HepG2 (cell line): ENCODE data around the gene ZFAND2B. TPM values are rescaled to one million over a fixed set of nuclear protein-coding genes. Genes with fewer than 3 reads are reported as not detected.

ENCODE experiments used
- ATAC-seq: fragments of 200-7000 bp; cut with Tn5 transposase; 3 replicates; pipeline ENCODE4 v1.9.1; 2020; ENCODE audit warnings: mild to moderate bottlenecking, moderate library complexity
- BruUV-seq: library from RNA; stranded (reverse); fragments of 400-500 nt; replicated peaks from 2 replicates; lab custom pipeline; 2021; lab: Mats Ljungman, UMichigan
- CTCF ChIA-PET: fragments of 300-600 bp; formaldehyde crosslinking; extraction: SDS; loops from one replicate; lab custom pipeline; 2021; ENCODE audit warnings: low total read pairs, inconsistent platforms, low intra/inter-chr PET ratio; lab: Yijun Ruan, JAX
- POLR2A ChIA-PET: fragments of 350-600 bp; sonication (Branson Sonifier 250); formaldehyde crosslinking; loops from one replicate; lab custom pipeline; 2020; ENCODE audit warnings: antibody characterized with exemption, inconsistent platforms; lab: Yijun Ruan, JAX
- DNase-seq: peaks from one replicate; pipeline ENCODE4 v3.0.0-alpha.2; 2015; ENCODE audit warnings: low spot score
- FAIRE-seq: peaks from 3 replicates; lab custom pipeline; 2011; peaks lifted over from hg19 to GRCh38; lab: Jason Lieb, UNC
- H2AFZ ChIP-seq: one replicate; pipeline ENCODE4 v1.6.1; 2011; ENCODE audit warnings: low read length, inconsistent platforms
- H3K27ac ChIP-seq: fragments of 300-600 bp; 3 replicates; pipeline ENCODE4 v1.8.0; 2011; ENCODE audit warnings: mixed run types, mild to moderate bottlenecking, mixed read lengths, low read length, inconsistent platforms; ENCODE audit not compliant: insufficient read depth; ENCODE audit errors: extremely low read length
- H3K27me3 ChIP-seq, 2 experiments: fragments of 200-600 bp in 1 of 2; 2 replicates in 1 of 2; 3 replicates in 1 of 2; pipeline versions ENCODE4 v1.6.0 to v1.8.0; 2011; ENCODE audit warnings: low read length in 2 of 2, mild to moderate bottlenecking in 2 of 2, moderate library complexity in 2 of 2, inconsistent platforms in 1 of 2; ENCODE audit not compliant: insufficient read depth in 2 of 2, control insufficient read depth in 1 of 2
- H3K36me3 ChIP-seq, 2 experiments: fragments of 200-600 bp in 1 of 2; replicated peaks in 1 of 2; 2 replicates in 1 of 2; 3 replicates in 1 of 2; pipeline versions ENCODE4 v1.5.1 to v1.8.0; 2011; ENCODE audit warnings: low read length in 2 of 2, inconsistent platforms in 1 of 2; ENCODE audit not compliant: insufficient read depth in 2 of 2, control insufficient read depth in 1 of 2
- H3K4me1 ChIP-seq: 2 replicates; pipeline ENCODE4 v1.5.1; 2012; ENCODE audit warnings: low read length, inconsistent platforms; ENCODE audit not compliant: insufficient read depth
- H3K4me2 ChIP-seq: 2 replicates; pipeline ENCODE4 v1.6.0; 2011; ENCODE audit warnings: low read depth, low read length, inconsistent platforms
- H3K4me3 ChIP-seq, 3 experiments: fragments of 200-600 bp in 1 of 3; sonication (generic), shearing (Covaris generic) in 1 of 3; replicated peaks in 1 of 3; 2 replicates each; pipeline ENCODE4 v1.5.1; 2011 to 2016; ENCODE audit warnings: low read length in 3 of 3, inconsistent platforms in 2 of 3, low read depth in 2 of 3, mild to moderate bottlenecking in 2 of 3, control low read depth in 1 of 3, mixed read lengths in 1 of 3; ENCODE audit not compliant: insufficient read depth in 1 of 3
- H3K79me2 ChIP-seq: one replicate; pipeline ENCODE4 v1.6.1; 2011; ENCODE audit warnings: low read length, inconsistent platforms; ENCODE audit not compliant: insufficient read depth
- H3K9ac ChIP-seq: 2 replicates; pipeline ENCODE4 v1.6.0; 2011; ENCODE audit warnings: mild to moderate bottlenecking, low read depth, low read length, inconsistent platforms; ENCODE audit not compliant: insufficient read depth
- H3K9me3 ChIP-seq: 2 replicates; pipeline ENCODE4 v1.5.1; 2012; ENCODE audit warnings: mild to moderate bottlenecking, low read length
- H4K20me1 ChIP-seq: 2 replicates; pipeline ENCODE4 v1.6.0; 2011; ENCODE audit warnings: inconsistent platforms, mild to moderate bottlenecking, low read length, moderate library complexity; ENCODE audit not compliant: insufficient read depth
- ARNT2 ChIP-seq: sonication (generic); formaldehyde crosslinking; IDR thresholded peaks from 2 replicates; pipeline ENCODE4 v1.8.0; 2022; ENCODE audit warnings: mild to moderate bottlenecking, low read depth, missing genetic modification reagents, moderate library complexity
- CCAR2 ChIP-seq: fragments of 200-400 bp; formaldehyde crosslinking; optimal IDR thresholded peaks from 2 replicates; pipeline ENCODE3; 2018; ENCODE audit warnings: low read depth, mild to moderate bottlenecking, low read length, moderate library complexity
- ELF3 ChIP-seq: IDR thresholded peaks from 2 replicates; pipeline ENCODE4 v1.6.1; 2016; ENCODE audit warnings: missing genetic modification reagents, missing compliant biosample characterization
- SAFB2 ChIP-seq: sonication (generic); formaldehyde crosslinking; IDR thresholded peaks from 2 replicates; pipeline ENCODE4 v1.5.1; 2020; ENCODE audit warnings: missing genetic modification reagents, low read depth, mild to moderate bottlenecking, borderline replicate concordance
- TEAD2 ChIP-seq: sonication (generic); formaldehyde crosslinking; IDR thresholded peaks from 2 replicates; pipeline ENCODE4 v1.9.0; 2021; ENCODE audit warnings: missing genetic modification reagents
- TOE1 ChIP-seq: sonication (generic); formaldehyde crosslinking; IDR thresholded peaks from 2 replicates; pipeline ENCODE4 v1.4.0; 2020; ENCODE audit warnings: mild to moderate bottlenecking, missing genetic modification reagents
- ZNF232 ChIP-seq: sonication (generic); formaldehyde crosslinking; IDR thresholded peaks from 2 replicates; pipeline ENCODE4 v1.4.0; 2020; ENCODE audit warnings: missing genetic modification reagents, borderline replicate concordance
- ZNF510 ChIP-seq: sonication (generic); formaldehyde crosslinking; IDR thresholded peaks from 2 replicates; pipeline ENCODE4 v1.4.0; 2020; ENCODE audit warnings: low read depth, mild to moderate bottlenecking, missing genetic modification reagents
- ZNF530 ChIP-seq: sonication (generic); formaldehyde crosslinking; IDR thresholded peaks from 2 replicates; pipeline ENCODE4 v1.5.0; 2020; ENCODE audit warnings: low read depth, mild to moderate bottlenecking, missing genetic modification reagents
- ZNF558 ChIP-seq: sonication (generic); formaldehyde crosslinking; IDR thresholded peaks from 2 replicates; pipeline ENCODE4 v1.9.0; 2022; ENCODE audit warnings: mild to moderate bottlenecking, missing genetic modification reagents, borderline replicate concordance
- ZNF674 ChIP-seq: sonication (generic); formaldehyde crosslinking; IDR thresholded peaks from 2 replicates; pipeline ENCODE4 v1.5.0; 2020; ENCODE audit warnings: low read depth, mild to moderate bottlenecking, missing genetic modification reagents
- ZNF709 ChIP-seq: sonication (generic); formaldehyde crosslinking; IDR thresholded peaks from 2 replicates; pipeline ENCODE4 v1.5.0; 2020; ENCODE audit warnings: mild to moderate bottlenecking, missing genetic modification reagents
- ZZZ3 ChIP-seq: sonication (generic); formaldehyde crosslinking; IDR thresholded peaks from 2 replicates; pipeline ENCODE4 v1.4.0; 2020; ENCODE audit warnings: missing genetic modification reagents, mild to moderate bottlenecking, borderline replicate concordance
- WGBS: methylation state at CpG from one replicate; pipeline ENCODE4 v1.1.6; 2017; ENCODE audit warnings: low lambda C conversion rate; 5-methylcytosine and 5-hydroxymethylcytosine counted together
- in situ Hi-C: cut with HindIII; loops from 2 replicates; pipeline ENCODE4 v1.10.0; 2017; ENCODE audit warnings: low pct_unique_long_range_greater_than_20kb; ENCODE audit not compliant: extremely low pct_ligation_motif_present
- intact Hi-C: fragments of 100-400 bp; cut with micrococcal nuclease; formaldehyde crosslinking; loops from one replicate; pipeline ENCODE4 v1.10.0; 2022; ENCODE audit not compliant: unreplicated experiment
- polyA plus RNA-seq, 8 experiments: library from polyadenylated mRNA; depleted of rRNA in 3 of 8; stranded (reverse) in 7 of 8; unstranded in 1 of 8; fragments of >200 nt; fragmentation: Illumina TruSeq in 4 of 8; extraction: Trizol in 4 of 8; gene quantifications; 2 replicates each; pipeline versions ENCODE4 v1.2.1 to v1.2.3, GENCODE V29; 2011 to 2016; ENCODE audit warnings: low read depth in 4 of 8, missing spikeins in 1 of 8, mixed read lengths in 1 of 8; ENCODE audit not compliant: insufficient read depth in 1 of 8
- total RNA-seq, 5 experiments: library from RNA; depleted of rRNA; stranded (reverse); fragments of >200 nt; fragmentation: Illumina TruSeq; extraction: Trizol; gene quantifications; 2 replicates each; pipeline ENCODE4 v1.2.3, GENCODE V29; 2016; ENCODE audit warnings: low read depth in 1 of 5
- TF ChIP-seq, protein P1 (sequence below): IDR thresholded peaks from 2 replicates; pipeline ENCODE4 v1.6.1; 2016; ENCODE audit warnings: mild to moderate bottlenecking
- TF ChIP-seq, protein P2 (sequence below): IDR thresholded peaks from 2 replicates; pipeline ENCODE4 v1.6.1; 2016

The ZFAND2B gene
- total and polyA plus RNA-seq, 2 of the 13 experiments (the other 11 are each of a cell fraction or from before 2014, with no cell fraction given): 53.3 to 115 TPM

DNA sequence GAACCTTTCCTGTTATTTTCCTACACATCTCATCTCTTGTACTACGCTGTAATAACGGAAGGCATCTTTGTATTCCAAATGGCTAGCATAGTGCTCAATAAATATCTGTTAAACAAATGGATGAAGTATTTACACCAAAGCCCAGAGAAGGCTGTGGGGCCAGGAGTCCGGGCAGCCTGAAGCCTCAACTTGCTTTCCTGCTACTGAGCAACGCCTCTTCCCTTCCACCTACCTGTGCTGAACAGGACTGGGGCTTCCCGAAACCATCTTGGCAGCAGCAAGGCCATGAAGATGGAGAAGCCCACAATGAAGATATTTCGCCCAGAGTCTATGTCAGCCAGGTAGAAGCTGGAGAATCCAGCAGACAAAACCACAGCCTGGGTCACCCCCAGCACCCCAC, 43.4 kb upstream of the ZFAND2B start:
- Histone ChIP-seq H3K4me1 (peaks cover 18% of the 10 kb centered on the region), H3K27me3 (peaks cover 0 to 2% of the 10 kb centered on the region in 2 experiments; a peak in 1 of 5 replicates), H2AFZ (no peak overlapping the region), H3K36me3 (peaks cover 0 to under 1% of the 10 kb centered on the region in 2 experiments; a peak in 3 of 5 replicates), H3K4me2 (no peak overlapping the region), H3K27ac (no peak overlapping the region)
- WGBS: 75% methylated on average over 6 of the region's 6 CpGs
- no TSS peak for BruUV-seq
- intact Hi-C loops: no loop called here
- no peak for DNase-seq
- ChIA-PET POLR2A (interaction anchor here (3.7 kb wide), 1 partner anchor 13 kb away, joined by 13 read pairs; the partner anchor contains the start of gene CNPPD1), CTCF (no interaction called here)
- TF ChIP-seq CCAR2 (no peak), ZNF530 (CRISPR knock-in tag) (no peak), ZNF510 (CRISPR knock-in tag) (no peak), ZZZ3 (no peak), TOE1 (CRISPR knock-in tag) (no peak), ZNF558 (CRISPR knock-in tag) (no peak), ZNF674 (no peak), TEAD2 (CRISPR knock-in tag) (no peak), ELF3 (CRISPR knock-in tag) (no peak), ZNF709 (CRISPR knock-in tag) (no peak), ZNF232 (CRISPR knock-in tag) (no peak), SAFB2 (CRISPR knock-in tag) (no peak), ARNT2 (CRISPR knock-in tag) (no peak)
- TF ChIP-seq, protein P1, sequence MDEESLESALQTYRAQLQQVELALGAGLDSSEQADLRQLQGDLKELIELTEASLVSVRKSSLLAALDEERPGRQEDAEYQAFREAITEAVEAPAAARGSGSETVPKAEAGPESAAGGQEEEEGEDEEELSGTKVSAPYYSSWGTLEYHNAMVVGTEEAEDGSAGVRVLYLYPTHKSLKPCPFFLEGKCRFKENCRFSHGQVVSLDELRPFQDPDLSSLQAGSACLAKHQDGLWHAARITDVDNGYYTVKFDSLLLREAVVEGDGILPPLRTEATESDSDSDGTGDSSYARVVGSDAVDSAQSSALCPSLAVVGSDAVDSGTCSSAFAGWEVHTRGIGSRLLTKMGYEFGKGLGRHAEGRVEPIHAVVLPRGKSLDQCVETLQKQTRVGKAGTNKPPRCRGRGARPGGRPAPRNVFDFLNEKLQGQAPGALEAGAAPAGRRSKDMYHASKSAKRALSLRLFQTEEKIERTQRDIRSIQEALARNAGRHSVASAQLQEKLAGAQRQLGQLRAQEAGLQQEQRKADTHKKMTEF: no peak
- TF ChIP-seq, protein P2, sequence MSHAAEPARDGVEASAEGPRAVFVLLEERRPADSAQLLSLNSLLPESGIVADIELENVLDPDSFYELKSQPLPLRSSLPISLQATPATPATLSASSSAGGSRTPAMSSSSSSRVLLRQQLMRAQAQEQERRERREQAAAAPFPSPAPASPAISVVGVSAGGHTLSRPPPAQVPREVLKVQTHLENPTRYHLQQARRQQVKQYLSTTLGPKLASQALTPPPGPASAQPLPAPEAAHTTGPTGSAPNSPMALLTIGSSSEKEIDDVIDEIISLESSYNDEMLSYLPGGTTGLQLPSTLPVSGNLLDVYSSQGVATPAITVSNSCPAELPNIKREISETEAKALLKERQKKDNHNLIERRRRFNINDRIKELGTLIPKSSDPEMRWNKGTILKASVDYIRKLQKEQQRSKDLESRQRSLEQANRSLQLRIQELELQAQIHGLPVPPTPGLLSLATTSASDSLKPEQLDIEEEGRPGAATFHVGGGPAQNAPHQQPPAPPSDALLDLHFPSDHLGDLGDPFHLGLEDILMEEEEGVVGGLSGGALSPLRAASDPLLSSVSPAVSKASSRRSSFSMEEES (CRISPR knock-in tag): no peak
- TF ChIP-seq, all 625 proteins: peak for 0
- in situ Hi-C loops: no loop called here
- Histone ChIP-seq H3K4me3 (no peak overlapping the region), H4K20me1 (no peaks in the 10 kb centered on the region), H3K79me2 (no peaks in the 10 kb centered on the region), H3K9ac (no peak overlapping the region), H3K9me3 (no peaks in the 10 kb centered on the region)
- ATAC-seq (no peak), FAIRE-seq (no peak)
